Kidney glomerular epithelial cell (primary cell): ENCODE measurements around the gene GBGT1.
A peak's percentile ranks its signal among the peaks of the same experiment; 100 is the strongest.
"Not testable (repeated sequence)": the region's sequence is repeated elsewhere in the genome, so short reads cannot be mapped to it uniquely, and the experiment has no call there.

Experiments used
- DNase-seq: peaks from one replicate; lab custom pipeline; 2025; lab: John Stamatoyannopoulos, UW

Gene GBGT1

GRCh38 chr9:133195029-133195428 lies 31.3 kb upstream of the GBGT1 start:
- no peak for DNase-seq

GRCh38 chr9:133194597-133194996 lies 30.9 kb upstream of the GBGT1 start:
- DNase-seq, result no peak

- no peak for DNase-seq
Measured at GRCh38 chr9:133191989-133192388, 28.3 kb upstream of the GBGT1 start.

- no peak for DNase-seq
Measured at GRCh38 chr9:133189826-133190225, 26.1 kb upstream of the GBGT1 start.

GRCh38 chr9:133188843-133189180 lies 25.1 kb upstream of the GBGT1 start:
- DNase-seq, result no peak

- DNase-seq, result no peak
Measured at GRCh38 chr9:133188006-133188842, 24.5 kb upstream of the GBGT1 start.

- no peak for DNase-seq
Measured at GRCh38 chr9:133187561-133188005, 23.9 kb upstream of the GBGT1 start.

- DNase-seq, result no peak
Measured at GRCh38 chr9:133186736-133187135, 23.0 kb upstream of the GBGT1 start.

GRCh38 chr9:133184971-133185370 lies 21.3 kb upstream of the GBGT1 start:
- DNase-seq, result peak; percentile 73

- DNase-seq, result no peak
Measured at GRCh38 chr9:133182151-133182550, 18.4 kb upstream of the GBGT1 start.

GRCh38 chr9:133181561-133181960 lies 17.8 kb upstream of the GBGT1 start:
- DNase-seq, result no peak

- no peak for DNase-seq
Measured at GRCh38 chr9:133180953-133181352, 17.2 kb upstream of the GBGT1 start.

- no peak for DNase-seq
Measured at GRCh38 chr9:133173056-133173455, 9.3 kb upstream of the GBGT1 start.

- no peak for DNase-seq
Measured at GRCh38 chr9:133171161-133171961, 7.6 kb upstream of the GBGT1 start.

GRCh38 chr9:133170716-133171115 lies 7.0 kb upstream of the GBGT1 start:
- no peak for DNase-seq

- not testable (repeated sequence) for DNase-seq
Measured at GRCh38 chr9:133169687-133170086, 6.0 kb upstream of the GBGT1 start.

- no peak for DNase-seq
Measured at GRCh38 chr9:133169102-133169501, 5.4 kb upstream of the GBGT1 start.

- DNase-seq, result no peak
Measured at GRCh38 chr9:133168432-133168831, 4.7 kb upstream of the GBGT1 start.

- no peak for DNase-seq
Measured at GRCh38 chr9:133167769-133168168, 4.1 kb upstream of the GBGT1 start.

- DNase-seq, result no peak
Measured at GRCh38 chr9:133167096-133167730, 3.5 kb upstream of the GBGT1 start.

- no peak for DNase-seq
Measured at GRCh38 chr9:133166392-133166791, 2.7 kb upstream of the GBGT1 start.

- DNase-seq, result no peak
Measured at GRCh38 chr9:133165452-133165730, 1.7 kb upstream of the GBGT1 start.

GRCh38 chr9:133164191-133164590 lies 477 bp upstream of the GBGT1 start:
- no peak for DNase-seq
